Measurements from ENCODE around the gene MEGF11.

- TF ChIP-seq POLR2A (IDR thresholded peaks at IDR 0.05) = no peak
- no peak for TF ChIP-seq CTCF (IDR thresholded peaks at IDR 0.05)
Observed at GRCh38 chr15:66016199-66016598, 237.4 kb downstream of the MEGF11 start.

Measured in uterus (tissue), 2 donors.